GM06990 (cell line): ENCODE data around the gene RERE.

Experiments
- DNase-seq: peaks from one replicate; pipeline ENCODE4 v3.0.0-alpha.2; 2011; ENCODE audit not compliant: insufficient read length; ENCODE audit errors: extremely low read depth
- H3K27me3 ChIP-seq: replicated peaks from 2 replicates; pipeline ENCODE4 v1.6.0; 2011; ENCODE audit warnings: low read length; ENCODE audit not compliant: control insufficient read depth, insufficient read depth
- H3K36me3 ChIP-seq: 2 replicates; pipeline ENCODE4 v1.5.1; 2011; ENCODE audit warnings: low read length; ENCODE audit not compliant: control insufficient read depth, insufficient read depth
- H3K4me3 ChIP-seq: replicated peaks from 2 replicates; pipeline ENCODE4 v1.5.1; 2011; ENCODE audit warnings: low read depth, mild to moderate bottlenecking, control low read depth, low read length
- TF ChIP-seq, protein P1 (sequence below): IDR thresholded peaks from 2 replicates; pipeline ENCODE4 v1.5.1; 2011; ENCODE audit warnings: low read length, control low read depth, mild to moderate bottlenecking, inconsistent platforms; ENCODE audit not compliant: insufficient read depth, poor library complexity, severe bottlenecking

RERE gene

DNA sequence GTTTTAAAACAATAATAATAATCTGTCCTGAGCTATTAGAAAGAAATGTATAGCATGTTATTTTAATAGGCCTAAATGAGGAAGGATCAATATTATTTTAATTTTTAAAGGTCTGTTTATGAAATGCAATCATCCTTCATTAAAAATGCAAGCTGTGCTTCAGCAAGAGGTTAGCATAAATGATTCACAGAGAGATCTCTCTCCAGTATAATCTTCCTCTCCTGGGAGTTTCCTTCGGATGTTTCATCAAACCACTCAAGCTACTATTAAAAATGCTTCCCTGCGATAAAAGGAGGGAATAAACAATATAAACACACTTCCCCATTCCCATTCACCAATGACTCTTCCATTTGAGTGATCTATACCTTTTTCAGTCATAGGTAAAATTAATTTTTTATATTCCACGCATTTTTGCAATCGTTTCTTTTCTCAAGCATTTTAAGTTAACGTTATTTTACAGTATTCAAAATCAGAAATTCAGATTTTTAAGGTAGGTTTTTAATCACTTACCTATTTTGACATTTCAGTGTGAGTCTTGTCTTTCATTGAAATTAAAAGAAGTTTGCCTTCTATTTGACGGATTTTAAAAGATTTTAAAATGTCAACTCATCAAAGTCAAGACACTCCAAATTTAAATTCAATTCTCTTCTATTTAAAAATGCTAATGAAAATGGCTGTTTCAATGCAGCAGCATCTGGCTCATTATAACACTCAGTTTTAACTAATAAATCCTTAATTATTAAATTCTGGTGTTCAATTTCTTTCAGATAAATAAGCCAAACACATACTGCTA lies 64.3 kb downstream of the RERE start:
- Histone ChIP-seq H3K4me3 (no peak overlapping the region), H3K36me3 (no peaks in the 10 kb centered on the region), H3K27me3 (no peaks in the 10 kb centered on the region)
- TF ChIP-seq, protein P1, sequence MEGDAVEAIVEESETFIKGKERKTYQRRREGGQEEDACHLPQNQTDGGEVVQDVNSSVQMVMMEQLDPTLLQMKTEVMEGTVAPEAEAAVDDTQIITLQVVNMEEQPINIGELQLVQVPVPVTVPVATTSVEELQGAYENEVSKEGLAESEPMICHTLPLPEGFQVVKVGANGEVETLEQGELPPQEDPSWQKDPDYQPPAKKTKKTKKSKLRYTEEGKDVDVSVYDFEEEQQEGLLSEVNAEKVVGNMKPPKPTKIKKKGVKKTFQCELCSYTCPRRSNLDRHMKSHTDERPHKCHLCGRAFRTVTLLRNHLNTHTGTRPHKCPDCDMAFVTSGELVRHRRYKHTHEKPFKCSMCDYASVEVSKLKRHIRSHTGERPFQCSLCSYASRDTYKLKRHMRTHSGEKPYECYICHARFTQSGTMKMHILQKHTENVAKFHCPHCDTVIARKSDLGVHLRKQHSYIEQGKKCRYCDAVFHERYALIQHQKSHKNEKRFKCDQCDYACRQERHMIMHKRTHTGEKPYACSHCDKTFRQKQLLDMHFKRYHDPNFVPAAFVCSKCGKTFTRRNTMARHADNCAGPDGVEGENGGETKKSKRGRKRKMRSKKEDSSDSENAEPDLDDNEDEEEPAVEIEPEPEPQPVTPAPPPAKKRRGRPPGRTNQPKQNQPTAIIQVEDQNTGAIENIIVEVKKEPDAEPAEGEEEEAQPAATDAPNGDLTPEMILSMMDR: no peak
- DNase-seq: no peak

GRCh38 chr1:8752411-8752810 lies 65.0 kb downstream of the RERE start:
- Histone ChIP-seq H3K4me3 (no peak overlapping the region), H3K36me3 (no peaks in the 10 kb centered on the region), H3K27me3 (no peaks in the 10 kb centered on the region)
- no peak for DNase-seq
- TF ChIP-seq, protein P1: no peak

GRCh38 chr1:8751984-8752383 lies 65.5 kb downstream of the RERE start:
- TF ChIP-seq, protein P1: no peak
- H3K27me3 ChIP-seq: no peaks in the 10 kb centered on the region
- H3K4me3 ChIP-seq: no peak overlapping the region
- H3K36me3 ChIP-seq: no peaks in the 10 kb centered on the region
- DNase-seq: no peak

DNA sequence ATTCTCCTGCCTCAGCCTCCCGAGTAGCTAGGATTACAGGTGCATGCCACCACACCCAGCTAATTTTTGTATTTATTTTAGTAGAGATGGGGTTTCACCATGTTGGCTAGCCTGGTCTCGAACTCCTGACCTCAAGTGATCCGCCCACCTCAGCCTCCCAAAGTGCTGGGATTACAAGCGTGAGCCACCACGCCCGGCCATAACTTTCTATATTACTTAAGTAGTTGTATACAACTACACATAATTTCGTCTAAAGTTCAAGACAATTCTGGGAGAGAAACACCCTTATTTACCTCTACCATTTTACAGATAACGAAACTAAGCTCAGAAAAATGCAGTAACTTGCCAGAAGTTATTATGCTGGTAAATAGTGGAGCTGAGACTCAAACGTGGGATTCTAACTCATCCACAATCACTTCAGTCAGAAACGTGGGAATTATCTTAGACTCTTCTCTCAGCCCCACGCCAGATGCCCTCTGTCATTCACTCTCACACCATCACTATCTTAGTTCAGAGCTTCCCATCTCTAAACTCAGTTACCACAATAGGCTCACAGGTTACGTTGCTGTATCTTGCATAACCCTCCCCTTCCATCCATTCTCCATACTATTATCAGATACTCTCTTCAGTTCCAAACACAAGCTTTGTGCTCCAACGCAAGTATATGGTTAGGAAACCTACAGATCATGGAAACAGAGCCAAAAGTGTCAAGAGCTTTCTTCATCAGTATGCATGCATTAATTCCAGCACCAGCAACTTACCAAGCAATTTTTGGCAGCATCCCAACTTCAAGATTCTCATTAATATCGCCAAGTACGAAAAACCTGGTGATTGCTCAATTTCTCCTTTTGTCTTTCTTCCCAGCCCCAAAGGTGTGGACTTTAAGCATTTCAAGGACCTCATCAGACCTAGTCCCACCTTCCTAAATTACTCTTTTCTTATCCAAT lies 69.3 kb downstream of the RERE start:
- no peaks in the 10 kb centered on the region for H3K27me3 ChIP-seq
- H3K36me3 ChIP-seq: no peaks in the 10 kb centered on the region
- DNase-seq: no peak
- no peak overlapping the region for H3K4me3 ChIP-seq
- TF ChIP-seq, protein P1: no peak

GRCh38 chr1:8746554-8746953 lies 70.9 kb downstream of the RERE start:
- no peak overlapping the region for H3K4me3 ChIP-seq
- TF ChIP-seq, protein P1: no peak
- no peaks in the 10 kb centered on the region for H3K27me3 ChIP-seq
- DNase-seq: no peak
- no peaks in the 10 kb centered on the region for H3K36me3 ChIP-seq
